HG02973 (cell line): ENCODE results near the gene TUT4.

Source experiments
- ATAC-seq: cut with Tn5 transposase; IDR thresholded peaks from one replicate; pipeline ENCODE4 v1.9.1; 2021; ENCODE audit warnings: moderate library complexity; ENCODE audit not compliant: unreplicated experiment

Gene TUT4

DNA sequence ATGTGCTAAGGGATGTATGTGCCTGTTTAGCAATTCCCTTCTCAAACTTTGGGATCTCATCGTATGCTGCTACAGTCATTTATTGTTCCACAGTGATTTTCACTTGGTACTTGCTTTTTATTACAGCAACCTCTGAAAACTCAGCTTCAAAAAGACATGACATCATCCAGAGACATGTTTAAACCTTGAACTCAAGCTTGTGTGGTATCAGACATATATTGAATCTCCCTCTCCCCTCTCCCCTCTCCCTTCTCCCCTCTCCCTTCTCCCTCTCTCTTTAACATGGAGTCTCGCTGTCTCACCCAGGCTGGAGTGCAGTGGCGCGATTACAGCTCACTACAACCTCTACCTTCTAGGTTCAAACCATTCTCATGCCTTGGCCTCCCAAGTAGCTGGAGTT, 19.5 kb upstream of the TUT4 start:
- no peak for ATAC-seq

DNA sequence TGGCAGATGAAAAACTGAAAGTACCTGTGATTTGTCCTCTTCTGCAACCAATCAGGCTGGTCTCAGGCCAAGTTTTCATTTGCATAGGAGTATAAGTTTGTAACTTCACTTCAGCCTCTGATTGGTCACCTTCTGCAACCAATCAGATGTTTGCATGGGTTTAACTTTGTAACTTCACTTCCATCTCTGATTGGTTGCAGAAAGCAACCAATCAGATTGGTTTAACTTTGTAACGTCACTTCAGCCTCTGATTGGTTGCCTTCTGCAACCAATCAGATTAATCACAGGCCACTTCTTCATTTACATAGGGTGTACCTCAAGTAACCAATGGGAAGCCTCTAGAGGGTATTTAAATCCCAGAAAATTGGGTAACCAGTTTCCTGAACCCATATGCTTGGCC, 18.9 kb upstream of the TUT4 start:
- no peak for ATAC-seq

DNA sequence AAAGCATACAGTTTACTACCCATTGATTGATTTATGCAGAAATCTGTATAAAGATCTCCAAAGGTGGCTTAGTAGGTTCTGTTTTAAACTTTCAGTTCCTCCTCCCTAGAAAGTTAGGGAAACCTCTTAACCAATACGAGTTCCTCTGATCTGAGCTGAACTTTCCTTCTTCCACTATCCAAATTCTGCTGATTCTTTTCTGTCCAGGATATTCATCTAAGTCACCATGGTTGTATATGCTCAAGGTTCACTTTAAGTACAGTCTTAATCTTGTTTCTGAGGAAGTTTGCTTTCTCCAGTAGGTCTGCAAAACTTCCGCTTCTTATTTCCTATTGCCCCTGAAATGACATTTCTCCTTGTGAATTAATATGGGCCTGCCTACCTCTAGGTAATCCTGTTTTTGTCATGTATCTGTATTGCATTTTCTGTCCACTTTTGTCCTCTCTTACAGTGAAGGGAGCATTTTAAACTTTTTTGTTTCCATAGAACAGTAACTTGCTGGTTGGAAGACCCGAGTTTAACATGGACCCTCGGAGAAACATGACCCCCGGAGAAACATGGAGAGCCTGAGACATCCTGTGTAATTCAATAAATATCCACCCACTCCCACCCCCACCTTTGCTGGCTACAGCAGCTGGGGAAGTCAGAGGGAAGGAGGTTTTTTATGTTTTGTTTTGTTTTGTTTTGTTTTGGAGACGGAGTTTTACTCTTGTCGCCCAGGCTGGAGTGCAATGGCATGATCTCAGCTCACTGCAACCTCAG, 16.7 kb upstream of the TUT4 start:
- no peak for ATAC-seq

DNA sequence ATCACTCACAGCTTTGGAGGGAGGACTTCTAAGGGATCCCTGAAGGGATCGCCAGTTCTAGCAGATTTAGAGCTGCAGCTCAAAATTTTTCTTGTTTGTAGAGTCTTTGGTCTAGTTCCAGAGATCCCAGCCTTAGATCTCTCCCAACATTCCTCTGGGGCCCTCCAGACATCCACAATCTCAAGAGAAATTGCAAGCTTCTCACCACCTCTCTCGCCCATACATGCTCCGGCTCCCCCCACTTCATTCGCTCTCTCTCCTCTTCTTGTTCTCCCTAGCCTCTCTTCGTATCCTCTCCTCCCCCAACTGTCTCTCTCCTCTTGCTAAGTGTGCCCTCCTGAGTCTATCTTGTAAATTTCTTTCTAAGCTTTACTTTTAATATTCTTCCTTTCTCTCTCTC, 15.1 kb upstream of the TUT4 start:
- no peak for ATAC-seq

DNA sequence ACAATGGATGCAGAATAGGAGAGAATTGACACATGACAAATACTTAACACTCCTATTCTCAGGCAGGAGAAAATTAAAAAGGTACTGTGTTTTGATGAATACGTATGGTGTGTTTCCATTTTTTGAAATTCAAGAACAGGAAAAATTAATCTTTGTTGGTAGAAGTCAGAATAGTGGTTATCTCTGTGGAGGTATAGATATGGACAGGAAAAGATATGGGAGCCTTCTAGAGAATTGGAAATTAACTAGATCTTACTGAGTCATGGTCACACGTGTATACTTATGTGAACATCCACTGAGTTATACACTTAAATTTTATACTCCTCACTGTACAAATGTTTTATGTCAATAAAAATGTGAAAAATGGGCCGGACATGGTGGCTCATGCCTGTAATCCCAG, 9.9 kb upstream of the TUT4 start:
- no peak for ATAC-seq

DNA sequence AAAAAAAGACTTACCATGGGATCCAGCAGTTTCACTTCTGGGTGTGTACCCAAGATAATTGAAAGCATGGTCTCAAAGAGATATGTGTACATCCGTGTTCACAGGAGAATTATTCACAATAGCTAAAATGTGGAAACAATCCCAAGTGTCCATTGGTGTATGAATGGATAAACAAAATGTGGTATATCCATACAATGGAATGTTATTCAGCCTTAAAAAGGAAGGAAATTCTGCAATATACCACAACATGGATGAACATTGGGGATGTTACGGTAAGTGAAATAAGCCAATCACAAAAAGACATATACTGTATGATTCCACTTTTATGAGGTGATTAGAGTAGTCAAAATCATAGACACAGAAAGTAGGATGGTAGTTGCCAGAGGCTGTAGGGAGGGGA, 7.0 kb upstream of the TUT4 start:
- no peak for ATAC-seq

DNA sequence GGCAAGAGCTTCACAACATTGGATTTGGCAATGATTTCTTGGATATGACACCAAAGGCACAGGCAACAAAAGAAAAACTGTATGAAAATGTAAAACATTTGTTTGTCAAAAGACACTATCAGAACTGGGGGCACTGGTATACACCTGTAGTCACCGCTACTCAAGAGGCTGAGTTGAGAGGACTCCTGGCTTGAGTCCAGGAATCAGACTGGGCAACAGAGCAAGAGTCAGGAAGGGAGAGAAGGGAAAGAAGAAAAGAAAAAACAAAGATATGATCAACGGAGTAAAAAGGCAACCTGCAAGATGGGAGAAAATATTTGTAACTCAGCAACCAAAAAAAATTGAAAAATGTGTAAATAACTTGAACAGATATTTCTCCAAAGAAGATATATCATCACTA, 6.0 kb upstream of the TUT4 start:
- ATAC-seq, result no peak

DNA sequence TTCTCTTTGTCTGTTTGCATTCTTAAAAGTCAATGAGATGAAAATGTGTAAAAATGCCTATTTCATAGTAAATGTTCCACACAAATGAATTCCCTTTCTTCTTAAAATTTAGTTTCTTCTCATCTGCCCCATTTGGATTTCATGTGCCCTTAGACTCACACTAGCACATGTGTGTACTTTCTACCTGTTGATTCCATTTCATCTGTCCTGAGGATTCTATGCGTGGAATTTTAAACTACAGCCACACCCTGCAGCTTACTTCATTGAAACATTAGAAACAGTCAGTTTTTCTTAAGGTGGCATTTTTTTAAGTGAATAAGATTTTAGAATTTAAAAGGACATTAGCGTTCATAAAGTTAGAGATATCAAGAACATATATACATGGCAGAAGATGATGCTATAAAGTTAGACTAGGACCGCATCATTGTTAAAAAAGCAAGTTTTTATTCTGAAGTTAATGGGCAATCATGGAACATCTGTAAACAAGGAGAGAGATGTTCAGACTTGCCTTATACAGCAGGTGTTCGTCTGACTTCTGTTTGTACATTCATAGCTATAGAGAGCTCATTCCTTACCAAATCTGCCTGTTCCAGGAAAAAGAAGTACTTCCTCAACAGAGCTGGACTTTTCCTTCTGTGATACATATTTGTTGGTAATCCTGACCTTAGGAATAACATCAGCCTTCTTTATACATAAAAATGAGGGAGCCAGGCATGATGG, 3.9 kb upstream of the TUT4 start:
- ATAC-seq, result no peak

DNA sequence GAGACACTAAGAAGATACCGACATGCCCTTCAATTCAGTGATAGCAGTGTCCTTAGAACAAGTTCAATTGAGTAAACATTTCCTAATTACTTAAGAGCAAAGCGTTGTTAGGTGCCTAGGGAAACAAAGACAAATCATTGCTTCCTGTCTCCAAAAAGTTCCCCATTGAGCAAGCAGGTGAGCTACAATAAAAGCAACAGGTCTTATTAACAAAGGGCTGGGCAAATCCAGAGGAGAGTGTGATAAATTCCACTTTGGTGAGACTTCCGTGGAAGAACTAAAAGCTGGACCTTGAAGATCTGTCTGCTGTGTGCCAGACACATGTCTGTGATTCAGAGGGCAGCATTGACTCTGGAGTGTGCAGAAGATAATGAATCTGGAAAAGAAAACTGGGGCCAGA, 1.9 kb upstream of the TUT4 start:
- ATAC-seq, result no peak

DNA sequence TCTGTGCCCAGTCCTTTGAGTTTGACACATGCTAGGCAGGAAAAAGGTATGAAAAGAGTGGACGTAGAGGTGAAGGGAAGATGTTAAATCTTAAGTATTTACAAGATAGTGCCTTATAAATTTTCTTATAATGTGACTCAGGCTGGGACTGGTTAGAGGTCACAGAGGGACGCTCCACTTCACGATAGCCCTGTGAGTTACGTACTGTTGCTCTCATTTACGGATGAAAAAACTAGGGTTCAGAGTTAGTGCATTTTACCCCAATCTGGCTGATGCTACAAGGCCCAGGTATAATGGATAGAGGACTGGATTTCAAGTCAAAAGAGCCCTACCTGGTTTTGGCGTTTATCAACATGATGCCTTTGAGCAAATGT, 1.4 kb upstream of the TUT4 start:
- no peak for ATAC-seq

DNA sequence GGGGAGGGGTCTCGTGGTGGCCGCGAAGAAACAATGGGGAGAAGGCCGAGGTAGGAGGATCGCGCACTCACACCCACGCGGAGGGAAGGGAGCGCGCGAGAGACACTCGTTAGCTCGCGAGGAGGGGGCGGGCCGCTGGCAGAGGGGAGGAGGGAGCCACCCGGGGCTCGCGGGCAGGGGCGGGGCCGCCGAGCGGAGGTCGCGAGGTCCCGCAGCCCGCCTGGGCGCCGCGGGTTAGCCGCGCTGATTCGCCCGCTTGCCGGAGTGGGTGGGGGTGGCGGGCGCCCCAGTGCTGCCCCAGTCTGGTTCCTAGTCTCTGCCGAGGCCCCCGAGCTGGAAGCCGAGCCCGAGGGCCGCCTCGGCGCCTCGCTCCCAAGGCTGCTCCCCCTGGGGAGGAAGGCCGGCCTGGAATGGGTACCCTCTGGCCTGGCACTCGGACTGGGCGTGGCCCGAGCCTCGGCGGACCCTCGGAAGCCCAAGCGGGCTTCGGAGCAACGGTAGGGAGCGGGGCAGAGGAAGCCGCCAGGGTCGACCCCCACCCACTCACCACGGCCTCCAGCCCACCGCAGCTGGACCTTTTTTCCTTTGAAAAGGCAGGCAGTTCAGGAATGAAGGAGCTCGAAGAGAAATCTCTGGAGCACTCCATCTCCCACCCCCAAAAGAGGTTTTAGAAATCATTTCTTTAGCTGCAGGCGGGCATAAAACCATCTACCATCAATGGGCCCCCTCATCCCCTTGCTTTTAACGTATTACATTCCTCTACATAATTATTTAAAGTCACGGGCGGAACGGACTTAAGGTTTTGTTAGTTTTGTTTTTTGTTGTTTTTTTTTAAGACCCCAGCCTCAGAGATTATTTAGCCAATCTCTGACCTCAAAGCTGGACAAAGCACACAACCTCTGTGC, 722 bp upstream of the TUT4 start:
- ATAC-seq, result peak; percentile 60

DNA sequence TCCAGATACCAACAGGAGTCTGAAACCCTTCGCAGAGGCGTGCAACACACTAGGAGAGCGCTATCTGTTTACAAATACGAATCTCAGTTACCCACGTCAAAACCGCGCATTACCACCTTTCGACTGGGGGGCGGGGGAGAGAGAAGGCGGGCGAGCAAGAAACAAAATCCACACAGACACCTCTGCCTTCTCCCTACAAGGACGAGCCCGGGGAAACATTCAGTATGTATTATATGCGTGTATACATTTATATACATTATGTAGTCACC, 722 bp downstream of the TUT4 start:
- peak; percentile 36 for ATAC-seq

DNA sequence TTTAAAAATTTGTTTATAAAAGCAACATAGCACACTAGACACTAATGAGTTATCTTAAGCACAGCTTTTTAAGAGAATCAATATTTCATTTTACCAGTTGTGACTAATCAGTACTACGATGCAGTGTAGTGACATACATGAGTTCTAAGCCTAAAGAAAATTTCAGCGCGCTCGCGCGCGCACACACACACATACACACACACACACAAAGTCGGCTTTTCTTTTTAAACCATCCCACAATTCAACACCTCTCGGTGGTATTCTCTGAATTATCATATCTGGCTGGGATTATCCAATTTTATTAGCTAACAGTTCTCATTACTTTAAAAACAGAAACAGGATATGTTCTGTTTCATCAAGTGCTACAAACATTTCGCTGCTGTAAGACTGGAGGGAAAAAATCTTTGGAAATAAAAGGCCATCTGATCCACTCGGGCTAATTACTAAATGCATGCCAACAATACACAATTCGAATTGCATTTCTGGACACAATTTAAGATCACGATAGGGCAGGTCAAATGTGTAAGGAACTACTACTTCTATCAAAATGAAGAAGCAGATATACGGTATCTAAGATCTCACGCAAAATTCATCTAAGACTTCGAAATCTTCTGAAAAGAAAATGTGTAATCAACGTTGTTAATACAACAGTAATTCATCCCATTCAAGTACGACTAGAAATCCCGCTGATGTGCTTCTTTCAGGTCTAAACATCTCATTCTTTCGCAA, 1.2 kb downstream of the TUT4 start:
- no peak for ATAC-seq

DNA sequence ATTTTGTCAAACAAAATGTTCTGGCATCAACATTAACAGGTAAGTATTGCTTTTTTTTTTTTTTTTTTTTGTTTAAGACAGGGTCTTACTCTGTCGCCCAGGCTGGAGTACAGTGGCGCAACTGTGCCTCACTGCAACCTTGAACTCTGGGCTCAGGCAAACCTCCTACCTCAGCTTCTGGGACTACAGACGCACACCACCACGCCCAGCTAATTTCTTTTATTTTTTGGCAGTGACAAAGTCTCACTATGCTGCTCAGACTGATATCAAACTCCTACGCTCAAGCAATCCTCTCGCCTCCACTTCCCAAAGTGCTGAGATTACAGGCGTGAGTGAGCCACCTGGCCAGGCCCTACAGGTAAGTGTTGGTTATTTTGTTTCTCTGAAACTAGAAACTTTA, 2.4 kb downstream of the TUT4 start:
- ATAC-seq, result no peak

DNA sequence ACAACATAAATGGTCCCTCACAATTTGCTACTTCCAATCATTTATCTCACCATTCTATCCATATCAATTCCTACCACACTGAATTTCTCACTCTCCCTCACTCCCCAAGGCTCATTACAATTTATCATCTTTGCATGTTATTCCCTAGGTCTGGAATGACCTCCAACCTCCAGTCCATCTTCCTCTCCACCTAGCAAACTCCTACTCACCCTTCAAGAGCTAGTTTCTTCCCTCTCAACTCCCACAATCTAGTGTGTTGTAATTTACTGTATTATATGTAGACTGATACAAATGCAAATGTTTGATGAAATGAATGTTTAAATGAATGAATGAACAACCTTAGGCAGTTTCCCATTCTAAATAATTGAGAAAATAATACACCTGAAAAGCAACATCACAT, 3.6 kb downstream of the TUT4 start:
- no peak for ATAC-seq

DNA sequence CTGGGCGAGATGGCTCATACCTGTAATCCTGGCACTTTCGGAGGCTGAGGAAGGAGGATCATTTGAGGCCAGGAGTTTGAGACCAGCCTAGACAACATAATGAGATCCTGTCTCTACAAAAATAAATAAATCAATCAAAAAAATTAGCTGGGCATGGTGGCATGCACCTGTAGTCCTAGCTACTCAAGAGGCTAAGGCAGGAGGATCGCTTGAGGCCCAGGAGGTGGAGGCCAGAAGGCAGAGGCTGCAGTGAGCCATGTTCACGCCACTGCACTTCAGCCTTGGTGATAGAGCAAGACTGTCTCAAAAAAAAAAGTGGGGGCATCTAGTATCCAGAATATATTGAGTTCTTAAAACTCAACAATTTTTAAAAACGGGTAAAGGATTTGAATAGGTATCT, 6.0 kb downstream of the TUT4 start:
- ATAC-seq, result no peak

DNA sequence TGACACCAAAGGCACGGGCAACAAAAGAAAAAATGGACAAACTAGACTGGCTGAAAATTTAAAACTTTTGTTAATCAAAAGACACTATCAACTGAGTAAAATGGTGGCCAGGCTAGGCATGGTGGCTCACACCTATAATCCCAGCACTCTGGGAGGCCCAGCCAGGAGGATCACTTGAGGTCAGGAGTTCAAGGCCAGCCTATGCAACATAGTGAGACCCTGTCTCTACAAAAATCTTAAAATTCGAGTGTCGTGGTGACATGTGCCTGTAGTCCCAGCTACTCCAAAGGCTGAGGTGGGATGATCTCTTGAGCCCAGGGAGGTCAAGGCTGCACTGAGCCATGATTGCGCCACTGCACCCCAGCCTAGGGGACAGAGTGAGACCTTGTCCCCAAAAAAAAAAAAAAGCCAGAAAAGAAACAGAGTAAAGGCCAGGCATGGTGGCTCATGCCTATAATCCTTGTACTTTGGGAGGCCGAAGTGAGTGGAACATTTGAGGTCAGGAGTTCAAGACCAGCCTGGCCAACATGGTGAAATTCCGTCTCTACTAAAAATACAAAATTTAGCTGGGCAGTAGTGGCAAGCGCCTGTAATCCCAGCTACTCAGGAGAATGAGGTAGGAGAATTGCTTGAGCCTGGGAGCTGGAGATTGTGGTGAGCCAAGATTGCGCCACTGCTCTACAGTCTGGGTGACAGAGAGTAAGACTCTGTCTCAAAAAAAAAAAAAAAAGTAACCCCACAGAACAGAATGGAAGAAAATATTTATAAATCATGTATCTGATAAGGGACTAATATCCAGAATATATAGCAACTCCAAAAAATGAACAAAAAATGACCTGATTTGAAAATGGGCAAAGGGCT, 8.0 kb downstream of the TUT4 start:
- ATAC-seq, result no peak

DNA sequence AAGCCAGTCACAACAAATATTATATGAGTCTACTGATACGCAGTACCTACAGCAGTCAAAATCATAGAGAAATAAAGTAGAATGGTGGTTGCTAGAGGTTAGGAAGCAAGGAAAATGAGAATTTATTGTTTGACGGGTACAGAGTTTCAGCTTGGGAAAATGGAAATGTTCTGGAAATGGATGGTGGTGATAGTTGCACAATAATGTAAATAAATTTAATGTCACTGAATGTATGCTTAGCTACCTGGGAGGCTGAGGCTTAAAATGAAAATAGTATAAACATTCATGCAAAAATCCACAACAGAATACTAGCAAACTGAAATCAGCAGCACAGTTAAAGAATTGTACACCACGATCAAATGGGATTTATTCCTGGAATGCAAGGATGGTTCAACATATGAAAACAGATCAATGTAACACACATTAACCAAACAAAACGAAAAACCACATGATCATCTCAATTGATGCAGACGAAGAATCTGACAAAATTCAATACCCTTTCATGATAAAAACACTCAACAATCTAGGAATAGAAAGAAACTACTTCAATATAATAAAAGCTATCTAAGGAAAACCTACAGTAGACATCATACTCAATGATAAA, 10.7 kb downstream of the TUT4 start:
- no peak for ATAC-seq

DNA sequence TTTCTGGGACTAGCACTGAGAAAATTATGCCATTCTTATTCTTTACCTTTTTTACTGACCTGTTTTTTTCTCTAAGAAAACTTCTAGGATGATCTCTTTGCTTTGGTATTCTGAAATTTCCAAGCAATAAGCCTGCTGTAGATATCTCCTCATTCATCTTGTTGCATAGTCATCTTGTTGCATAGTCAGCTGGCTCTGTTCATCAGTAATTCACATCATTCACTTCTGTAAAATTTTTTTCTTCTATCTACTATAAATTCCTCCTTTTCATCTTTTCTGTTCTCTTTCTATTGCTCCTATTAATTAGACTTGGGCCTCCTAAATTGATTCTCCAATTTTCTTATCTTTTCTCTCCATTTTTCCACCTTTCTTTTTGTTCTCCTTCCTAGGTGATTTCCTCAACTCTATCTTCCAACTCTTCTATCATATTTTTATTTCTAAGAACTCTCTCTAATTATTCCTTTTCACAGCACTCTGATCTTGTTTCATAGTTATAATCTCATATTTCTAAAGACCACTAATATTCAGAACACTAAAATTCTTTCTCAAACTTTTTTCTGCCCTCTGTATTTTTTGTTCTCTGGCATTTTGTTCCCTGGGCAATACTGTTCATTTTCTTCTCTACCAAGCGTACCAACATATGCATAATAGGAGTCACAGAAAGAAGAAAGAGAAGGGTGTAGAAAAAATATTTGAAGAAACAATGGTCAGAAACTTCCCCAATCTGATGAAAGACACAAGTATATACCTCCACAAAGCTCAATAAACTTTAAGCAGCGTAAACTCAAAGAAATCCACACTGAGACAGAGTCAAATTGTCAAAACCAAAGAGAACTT, 17.7 kb downstream of the TUT4 start:
- no peak for ATAC-seq
